ENCODE measurements around the gene FHOD3. TPM values are rescaled to one million over a fixed set of nuclear protein-coding genes. Genes with fewer than 3 reads are reported as not detected.

The FHOD3 gene
- total RNA-seq, 1 experiment from 2014 or later, result 0.34 TPM

DNA sequence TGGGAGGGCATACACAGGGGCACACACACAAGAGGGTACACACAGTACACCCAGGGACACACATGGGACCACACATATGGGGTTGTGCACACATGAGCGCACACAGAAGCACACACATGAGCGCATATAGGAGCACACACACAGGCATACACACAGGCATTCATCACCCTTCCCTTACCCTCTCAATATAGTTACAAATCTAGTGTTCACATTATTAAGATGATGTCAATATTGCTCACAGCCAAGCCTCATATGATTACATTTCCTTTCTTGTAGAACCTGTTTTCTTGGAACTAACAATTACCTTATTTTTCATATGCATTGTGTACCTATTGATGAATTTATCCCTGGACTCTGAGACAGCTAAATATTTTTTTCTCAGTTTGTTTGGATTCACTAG is 156.7 kb downstream of the FHOD3 start:
- H3K4me3 ChIP-seq (ENCODE audit: low read depth, low read length, poor library complexity, severe bottlenecking), result no peak overlapping the region
- H3K27ac ChIP-seq (ENCODE audit: low read depth, low read length, poor library complexity, severe bottlenecking), result no peak overlapping the region
- H3K36me3 ChIP-seq (ENCODE audit: insufficient read depth, low read length, poor library complexity, severe bottlenecking), result no peaks in the 10 kb centered on the region
- intact Hi-C loops (cut with micrococcal nuclease; ENCODE audit: unreplicated experiment), result no loop called here
- no TSS peak for BruUV-seq (replicated peaks)
- no peaks in the 10 kb centered on the region for H3K4me1 ChIP-seq (ENCODE audit: insufficient read depth, low read length, poor library complexity, severe bottlenecking)
- DNase-seq (ENCODE audit: low spot score), result no peak
- ChIA-PET POLR2A (ENCODE audit: low non-redundant PET) (interaction anchor here (0.6 kb wide), 1 partner anchor 21 kb away, joined by 3 read pairs; no protein-coding TSS in a partner anchor), CTCF (no interaction called here)
- H3K9me3 ChIP-seq (ENCODE audit: low read depth, low read length, poor library complexity, severe bottlenecking), result no peaks in the 10 kb centered on the region
- no peak for TF ChIP-seq EZH2 (IDR thresholded peaks at IDR 0.05; ENCODE audit: borderline replicate concordance, low read depth, low read length, poor library complexity, severe bottlenecking)
- TF ChIP-seq, protein P1, sequence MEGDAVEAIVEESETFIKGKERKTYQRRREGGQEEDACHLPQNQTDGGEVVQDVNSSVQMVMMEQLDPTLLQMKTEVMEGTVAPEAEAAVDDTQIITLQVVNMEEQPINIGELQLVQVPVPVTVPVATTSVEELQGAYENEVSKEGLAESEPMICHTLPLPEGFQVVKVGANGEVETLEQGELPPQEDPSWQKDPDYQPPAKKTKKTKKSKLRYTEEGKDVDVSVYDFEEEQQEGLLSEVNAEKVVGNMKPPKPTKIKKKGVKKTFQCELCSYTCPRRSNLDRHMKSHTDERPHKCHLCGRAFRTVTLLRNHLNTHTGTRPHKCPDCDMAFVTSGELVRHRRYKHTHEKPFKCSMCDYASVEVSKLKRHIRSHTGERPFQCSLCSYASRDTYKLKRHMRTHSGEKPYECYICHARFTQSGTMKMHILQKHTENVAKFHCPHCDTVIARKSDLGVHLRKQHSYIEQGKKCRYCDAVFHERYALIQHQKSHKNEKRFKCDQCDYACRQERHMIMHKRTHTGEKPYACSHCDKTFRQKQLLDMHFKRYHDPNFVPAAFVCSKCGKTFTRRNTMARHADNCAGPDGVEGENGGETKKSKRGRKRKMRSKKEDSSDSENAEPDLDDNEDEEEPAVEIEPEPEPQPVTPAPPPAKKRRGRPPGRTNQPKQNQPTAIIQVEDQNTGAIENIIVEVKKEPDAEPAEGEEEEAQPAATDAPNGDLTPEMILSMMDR (conservative IDR thresholded peaks at IDR 0.05; ENCODE audit: low read depth, low read length), result no peak
- peaks cover 24% of the 10 kb centered on the region for H3K27me3 ChIP-seq (replicated peaks; ENCODE audit: insufficient read depth, low read depth, low read length, poor library complexity)

DNA sequence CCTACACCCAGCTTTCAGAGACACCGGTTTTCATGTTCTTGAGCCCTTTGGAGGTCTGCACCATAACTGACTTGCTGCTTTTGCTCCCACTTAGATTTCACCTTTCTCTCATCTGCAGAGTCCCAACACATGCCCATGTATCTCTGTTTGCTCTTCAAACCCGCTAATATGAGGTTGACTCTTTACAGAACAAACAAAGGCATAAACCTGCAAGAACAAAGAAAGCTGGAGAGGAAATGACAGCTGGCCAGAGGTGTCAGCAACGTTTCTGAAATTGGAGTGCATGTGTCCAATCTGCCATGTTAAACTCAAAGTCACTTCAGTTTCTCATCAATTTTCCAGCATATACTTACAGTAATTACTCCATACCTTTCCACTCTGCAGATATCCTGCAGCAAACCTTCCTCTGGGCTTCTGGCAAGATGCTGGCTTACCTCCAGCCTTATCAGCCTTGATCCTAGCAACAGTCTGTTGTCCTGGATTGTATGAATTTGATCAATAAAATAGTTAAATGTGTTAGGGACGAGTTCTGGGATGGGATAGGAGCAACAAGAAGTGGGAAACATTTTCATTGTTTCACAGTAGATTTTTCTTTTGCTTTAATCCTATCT is 157.4 kb downstream of the FHOD3 start:
- no peak for DNase-seq (ENCODE audit: low spot score)
- no peak overlapping the region for H3K27ac ChIP-seq (ENCODE audit: low read depth, low read length, poor library complexity, severe bottlenecking)
- TF ChIP-seq EZH2 (IDR thresholded peaks at IDR 0.05; ENCODE audit: borderline replicate concordance, low read depth, low read length, poor library complexity, severe bottlenecking), result no peak
- TF ChIP-seq, protein P1 (conservative IDR thresholded peaks at IDR 0.05; ENCODE audit: low read depth, low read length), result no peak
- peaks cover 24% of the 10 kb centered on the region for H3K27me3 ChIP-seq (replicated peaks; ENCODE audit: insufficient read depth, low read depth, low read length, poor library complexity)
- H3K36me3 ChIP-seq (ENCODE audit: insufficient read depth, low read length, poor library complexity, severe bottlenecking), result no peaks in the 10 kb centered on the region
- CTCF ChIA-PET, result no interaction called here
- intact Hi-C loops (cut with micrococcal nuclease; ENCODE audit: unreplicated experiment), result no loop called here
- POLR2A ChIA-PET (ENCODE audit: low non-redundant PET), result no interaction called here
- no peaks in the 10 kb centered on the region for H3K9me3 ChIP-seq (ENCODE audit: low read depth, low read length, poor library complexity, severe bottlenecking)
- no peak overlapping the region for H3K4me3 ChIP-seq (ENCODE audit: low read depth, low read length, poor library complexity, severe bottlenecking)
- BruUV-seq (replicated peaks), result no TSS peak
- no peaks in the 10 kb centered on the region for H3K4me1 ChIP-seq (ENCODE audit: insufficient read depth, low read length, poor library complexity, severe bottlenecking)

DNA sequence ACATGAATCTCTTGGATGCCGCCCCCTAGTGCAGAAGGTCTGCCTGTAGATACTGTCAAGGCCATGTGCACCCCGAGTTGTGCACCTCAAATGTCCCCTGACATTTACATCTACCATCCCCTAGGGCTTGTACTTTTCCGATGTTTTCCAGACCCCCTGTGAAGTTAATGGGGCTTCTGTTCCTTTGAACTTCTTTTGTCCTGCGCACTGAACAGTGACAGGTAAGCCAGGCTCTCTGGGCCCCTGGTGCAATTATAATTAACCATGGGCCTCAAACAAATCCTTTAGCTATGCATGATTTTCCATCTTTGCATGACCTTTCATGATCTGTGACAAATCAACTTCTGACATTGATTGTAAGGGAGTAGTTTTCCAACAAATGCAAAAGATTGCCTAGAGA is 158.4 kb downstream of the FHOD3 start:
- Histone ChIP-seq H3K27me3 (replicated peaks; ENCODE audit: insufficient read depth, low read depth, low read length, poor library complexity) (peaks cover 24% of the 10 kb centered on the region), H3K4me3 (ENCODE audit: low read depth, low read length, poor library complexity, severe bottlenecking) (no peak overlapping the region), H3K4me1 (ENCODE audit: insufficient read depth, low read length, poor library complexity, severe bottlenecking) (no peaks in the 10 kb centered on the region), H3K9me3 (ENCODE audit: low read depth, low read length, poor library complexity, severe bottlenecking) (no peaks in the 10 kb centered on the region), H3K27ac (ENCODE audit: low read depth, low read length, poor library complexity, severe bottlenecking) (no peak overlapping the region), H3K36me3 (ENCODE audit: insufficient read depth, low read length, poor library complexity, severe bottlenecking) (no peaks in the 10 kb centered on the region)
- ChIA-PET POLR2A (ENCODE audit: low non-redundant PET) (no interaction called here), CTCF (no interaction called here)
- TF ChIP-seq EZH2 (IDR thresholded peaks at IDR 0.05; ENCODE audit: borderline replicate concordance, low read depth, low read length, poor library complexity, severe bottlenecking), result no peak
- TF ChIP-seq, protein P1 (conservative IDR thresholded peaks at IDR 0.05; ENCODE audit: low read depth, low read length), result no peak
- intact Hi-C loops (cut with micrococcal nuclease; ENCODE audit: unreplicated experiment), result no loop called here
- no peak for DNase-seq (ENCODE audit: low spot score)
- no TSS peak for BruUV-seq (replicated peaks)

All from A673 (cell line).